Keratinocyte (primary cell): ENCODE measurements around the gene DNAJB6.

Experiments
- EZH2 ChIP-seq: IDR thresholded peaks from one replicate; pipeline ENCODE4 v1.6.1; 2012; ENCODE audit warnings: inconsistent platforms, mild to moderate bottlenecking, low read length, moderate library complexity
- TF ChIP-seq, protein P1 (sequence below), 3 experiments: IDR thresholded peaks in 1 of 3; conservative IDR thresholded peaks in 1 of 3; optimal IDR thresholded peaks in 1 of 3; 2 replicates in 2 of 3; 3 replicates in 1 of 3; pipeline versions ENCODE3 to v1.5.1; 2011; ENCODE audit warnings: low read length in 3 of 3, mild to moderate bottlenecking in 3 of 3, moderate library complexity in 2 of 3, control low read depth in 1 of 3, inconsistent platforms in 1 of 3; ENCODE audit not compliant: insufficient read depth in 2 of 3; ENCODE audit errors: extremely low read depth in 1 of 3

DNA sequence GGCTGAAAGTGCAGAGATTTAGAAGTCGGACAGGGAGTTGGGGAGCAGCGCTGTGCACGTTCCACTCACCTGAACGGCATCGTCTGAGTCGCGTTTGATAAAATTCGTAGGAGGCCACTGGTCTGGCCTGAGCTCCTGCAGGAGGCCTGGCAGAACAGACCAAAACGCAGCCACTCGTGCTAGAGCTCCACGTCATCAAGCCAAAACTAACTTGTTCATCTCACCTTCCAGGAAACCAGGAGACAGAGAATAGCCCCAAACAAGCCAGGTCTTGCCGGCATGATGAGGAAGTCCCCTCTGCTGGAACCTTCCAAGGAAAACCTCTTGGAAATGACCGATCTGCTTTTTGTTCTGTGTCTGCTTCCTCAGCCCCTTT, 43.4 kb upstream of the DNAJB6 start:
- TF ChIP-seq, protein P1, sequence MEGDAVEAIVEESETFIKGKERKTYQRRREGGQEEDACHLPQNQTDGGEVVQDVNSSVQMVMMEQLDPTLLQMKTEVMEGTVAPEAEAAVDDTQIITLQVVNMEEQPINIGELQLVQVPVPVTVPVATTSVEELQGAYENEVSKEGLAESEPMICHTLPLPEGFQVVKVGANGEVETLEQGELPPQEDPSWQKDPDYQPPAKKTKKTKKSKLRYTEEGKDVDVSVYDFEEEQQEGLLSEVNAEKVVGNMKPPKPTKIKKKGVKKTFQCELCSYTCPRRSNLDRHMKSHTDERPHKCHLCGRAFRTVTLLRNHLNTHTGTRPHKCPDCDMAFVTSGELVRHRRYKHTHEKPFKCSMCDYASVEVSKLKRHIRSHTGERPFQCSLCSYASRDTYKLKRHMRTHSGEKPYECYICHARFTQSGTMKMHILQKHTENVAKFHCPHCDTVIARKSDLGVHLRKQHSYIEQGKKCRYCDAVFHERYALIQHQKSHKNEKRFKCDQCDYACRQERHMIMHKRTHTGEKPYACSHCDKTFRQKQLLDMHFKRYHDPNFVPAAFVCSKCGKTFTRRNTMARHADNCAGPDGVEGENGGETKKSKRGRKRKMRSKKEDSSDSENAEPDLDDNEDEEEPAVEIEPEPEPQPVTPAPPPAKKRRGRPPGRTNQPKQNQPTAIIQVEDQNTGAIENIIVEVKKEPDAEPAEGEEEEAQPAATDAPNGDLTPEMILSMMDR (optimal IDR thresholded peaks at IDR 0.05 in 1 of 3, IDR thresholded peaks at IDR 0.05 in 1 of 3, conservative IDR thresholded peaks at IDR 0.05 in 1 of 3; ENCODE audit: extremely low read depth in 1 of 3, insufficient read depth in 2 of 3, low read length in 3 of 3) = no peak
- no peak for TF ChIP-seq EZH2
